Body of pancreas (tissue), 4 donors: ENCODE measurements around the gene RNF152.

Source experiments
- CTCF ChIP-seq, 7 experiments: fragments of 450-650 bp in 4 of 7; fragments of 200-600 bp in 3 of 7; sonication (generic) in 3 of 7; IDR thresholded peaks; one replicate each; pipeline ENCODE4 v1.5.1; 2016 to 2019; ENCODE audit warnings: antibody characterized with exemption in 7 of 7
- POLR2A ChIP-seq, 3 donors: fragments of 450-650 bp; IDR thresholded peaks; one replicate each; pipeline ENCODE4 v1.6.1; 2016; ENCODE audit warnings: antibody characterized with exemption in 3 of 3, mild to moderate bottlenecking in 2 of 3

GRCh38 chr18:61921621-61922235 lies 28.9 kb upstream of the RNF152 start:
- no peak for TF ChIP-seq CTCF (IDR thresholded peaks at IDR 0.05)
- no peak for TF ChIP-seq POLR2A (IDR thresholded peaks at IDR 0.05)
